ENCODE data around the gene RAB11B. TPM values are rescaled to one million over a fixed set of nuclear protein-coding genes. Genes with fewer than 3 reads are reported as not detected.
"Not testable (repeated sequence)": the region's sequence is repeated elsewhere in the genome, so short reads cannot be mapped to it uniquely, and the experiment has no call there.

The RAB11B gene
- total and polyA plus RNA-seq, 2 experiments from 2014 or later, result 51.7 to 286 TPM

DNA sequence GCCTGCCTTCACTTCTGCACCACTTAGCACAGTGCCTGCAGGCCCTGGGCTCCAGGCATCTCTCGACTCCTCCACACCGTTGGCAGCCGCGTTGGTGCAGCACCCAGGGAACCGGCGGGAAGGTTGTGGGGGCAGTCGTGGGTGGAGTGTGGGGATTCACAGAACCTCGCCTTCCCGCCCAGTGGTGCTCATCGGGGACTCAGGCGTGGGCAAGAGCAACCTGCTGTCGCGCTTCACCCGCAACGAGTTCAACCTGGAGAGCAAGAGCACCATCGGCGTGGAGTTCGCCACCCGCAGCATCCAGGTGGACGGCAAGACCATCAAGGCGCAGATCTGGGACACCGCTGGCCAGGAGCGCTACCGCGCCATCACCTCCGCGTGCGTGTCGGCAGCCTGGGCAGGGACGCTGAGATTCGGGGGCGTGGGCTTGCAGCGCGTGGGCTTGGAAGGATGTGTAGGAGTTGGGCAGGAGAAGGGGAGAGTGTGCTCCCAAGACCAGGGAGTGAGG is 9.6 kb downstream of the RAB11B start:
- no peaks in the 10 kb centered on the region for H3K9me3 ChIP-seq (ENCODE audit: low read depth)
- no peak overlapping the region for H3K27ac ChIP-seq
- no peaks in the 10 kb centered on the region for H3K4me1 ChIP-seq (ENCODE audit: low read depth)
- DNase-seq (ENCODE audit: low read depth in 1 of 2, low spot score in 1 of 2), result no peak
- H3K27me3 ChIP-seq, result no peaks in the 10 kb centered on the region
- no peak overlapping the region for H3K4me3 ChIP-seq
- TF ChIP-seq, protein P1, sequence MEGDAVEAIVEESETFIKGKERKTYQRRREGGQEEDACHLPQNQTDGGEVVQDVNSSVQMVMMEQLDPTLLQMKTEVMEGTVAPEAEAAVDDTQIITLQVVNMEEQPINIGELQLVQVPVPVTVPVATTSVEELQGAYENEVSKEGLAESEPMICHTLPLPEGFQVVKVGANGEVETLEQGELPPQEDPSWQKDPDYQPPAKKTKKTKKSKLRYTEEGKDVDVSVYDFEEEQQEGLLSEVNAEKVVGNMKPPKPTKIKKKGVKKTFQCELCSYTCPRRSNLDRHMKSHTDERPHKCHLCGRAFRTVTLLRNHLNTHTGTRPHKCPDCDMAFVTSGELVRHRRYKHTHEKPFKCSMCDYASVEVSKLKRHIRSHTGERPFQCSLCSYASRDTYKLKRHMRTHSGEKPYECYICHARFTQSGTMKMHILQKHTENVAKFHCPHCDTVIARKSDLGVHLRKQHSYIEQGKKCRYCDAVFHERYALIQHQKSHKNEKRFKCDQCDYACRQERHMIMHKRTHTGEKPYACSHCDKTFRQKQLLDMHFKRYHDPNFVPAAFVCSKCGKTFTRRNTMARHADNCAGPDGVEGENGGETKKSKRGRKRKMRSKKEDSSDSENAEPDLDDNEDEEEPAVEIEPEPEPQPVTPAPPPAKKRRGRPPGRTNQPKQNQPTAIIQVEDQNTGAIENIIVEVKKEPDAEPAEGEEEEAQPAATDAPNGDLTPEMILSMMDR (IDR thresholded peaks at IDR 0.05; ENCODE audit: low read depth, low read length), result no peak
- H3K36me3 ChIP-seq, result peaks cover 14% of the 10 kb centered on the region

DNA sequence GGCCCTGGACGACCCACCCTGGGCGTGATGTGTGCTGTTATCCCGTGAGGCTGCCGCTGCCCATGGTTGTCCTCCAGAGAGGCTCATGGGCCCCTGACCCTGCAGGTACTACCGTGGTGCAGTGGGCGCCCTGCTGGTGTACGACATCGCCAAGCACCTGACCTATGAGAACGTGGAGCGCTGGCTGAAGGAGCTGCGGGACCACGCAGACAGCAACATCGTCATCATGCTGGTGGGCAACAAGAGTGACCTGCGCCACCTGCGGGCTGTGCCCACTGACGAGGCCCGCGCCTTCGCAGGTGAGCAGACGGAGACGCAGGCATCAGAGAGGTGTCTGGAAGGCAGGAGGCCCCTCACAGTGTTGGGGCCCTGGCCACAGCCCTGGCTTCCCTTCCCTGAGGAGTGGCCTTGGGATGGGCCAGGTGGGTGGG is 11.8 kb downstream of the RAB11B start:
- H3K9me3 ChIP-seq (ENCODE audit: low read depth), result no peaks in the 10 kb centered on the region
- TF ChIP-seq, protein P1 (IDR thresholded peaks at IDR 0.05; ENCODE audit: low read depth, low read length), result no peak
- H3K27ac ChIP-seq, result no peak overlapping the region
- no peak for DNase-seq (ENCODE audit: low read depth in 1 of 2, low spot score in 1 of 2)
- no peaks in the 10 kb centered on the region for H3K27me3 ChIP-seq
- H3K36me3 ChIP-seq, result peaks cover 17% of the 10 kb centered on the region
- H3K4me3 ChIP-seq, result no peak overlapping the region
- no peaks in the 10 kb centered on the region for H3K4me1 ChIP-seq (ENCODE audit: low read depth)

DNA sequence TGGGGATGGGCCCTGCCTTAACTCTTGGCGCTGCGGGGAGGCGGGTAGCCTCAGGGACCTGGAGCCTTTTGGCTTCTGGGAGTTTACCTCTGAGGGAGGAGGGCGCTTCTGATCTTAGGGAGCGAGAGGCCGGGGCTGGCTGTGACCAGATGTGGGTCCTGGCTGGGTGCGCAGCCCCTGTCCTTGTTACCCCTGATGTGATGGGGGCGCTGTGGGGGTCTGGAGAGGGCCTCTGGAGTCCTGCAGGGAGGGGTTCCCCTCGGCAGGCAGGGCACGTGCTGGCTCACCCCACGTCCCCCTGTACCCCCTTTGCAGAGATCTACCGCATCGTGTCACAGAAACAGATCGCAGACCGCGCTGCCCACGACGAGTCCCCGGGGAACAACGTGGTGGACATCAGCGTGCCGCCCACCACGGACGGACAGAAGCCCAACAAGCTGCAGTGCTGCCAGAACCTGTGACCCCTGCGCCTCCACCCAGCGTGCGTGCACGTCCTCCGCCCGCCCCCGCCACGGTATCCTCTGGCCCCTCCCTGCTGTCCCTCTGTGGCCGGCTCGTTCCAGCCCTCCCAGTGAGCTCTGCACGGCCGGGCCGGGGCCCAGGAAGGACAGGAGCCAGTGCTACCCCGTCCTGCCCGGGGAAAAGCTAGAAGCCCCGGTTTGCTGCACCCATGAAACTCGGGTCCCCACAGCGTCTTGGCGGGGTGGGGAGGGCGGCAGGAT is 13.1 kb downstream of the RAB11B start:
- no peak overlapping the region for H3K4me3 ChIP-seq
- TF ChIP-seq, protein P1 (IDR thresholded peaks at IDR 0.05; ENCODE audit: low read depth, low read length), result no peak
- H3K27ac ChIP-seq, result no peak overlapping the region
- peaks cover 17% of the 10 kb centered on the region for H3K36me3 ChIP-seq
- no peaks in the 10 kb centered on the region for H3K27me3 ChIP-seq
- no peaks in the 10 kb centered on the region for H3K4me1 ChIP-seq (ENCODE audit: low read depth)
- no peaks in the 10 kb centered on the region for H3K9me3 ChIP-seq (ENCODE audit: low read depth)
- no peak for DNase-seq (ENCODE audit: low read depth in 1 of 2, low spot score in 1 of 2)

DNA sequence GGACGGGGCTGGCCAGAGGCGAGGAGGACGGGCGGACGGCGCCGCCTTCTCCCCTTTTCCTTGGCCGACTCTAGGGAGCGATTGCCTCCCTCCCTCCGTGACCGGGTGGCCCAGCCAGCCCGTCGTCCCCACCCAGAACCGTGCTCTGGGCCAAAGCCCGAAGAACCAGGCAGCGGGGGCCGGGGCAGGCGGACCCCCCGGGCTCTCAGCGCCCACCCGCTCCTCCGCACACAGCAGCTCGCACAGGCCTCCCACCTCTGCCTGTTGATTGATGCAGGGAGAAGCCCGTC is 13.6 kb downstream of the RAB11B start:
- TF ChIP-seq, protein P1 (IDR thresholded peaks at IDR 0.05; ENCODE audit: low read depth, low read length), result no peak
- Histone ChIP-seq H3K27ac (no peak overlapping the region), H3K4me3 (no peak overlapping the region), H3K9me3 (ENCODE audit: low read depth) (no peaks in the 10 kb centered on the region), H3K4me1 (ENCODE audit: low read depth) (no peaks in the 10 kb centered on the region), H3K27me3 (no peaks in the 10 kb centered on the region), H3K36me3 (peaks cover 17% of the 10 kb centered on the region)
- DNase-seq (ENCODE audit: low read depth in 1 of 2, low spot score in 1 of 2), result no peak

DNA sequence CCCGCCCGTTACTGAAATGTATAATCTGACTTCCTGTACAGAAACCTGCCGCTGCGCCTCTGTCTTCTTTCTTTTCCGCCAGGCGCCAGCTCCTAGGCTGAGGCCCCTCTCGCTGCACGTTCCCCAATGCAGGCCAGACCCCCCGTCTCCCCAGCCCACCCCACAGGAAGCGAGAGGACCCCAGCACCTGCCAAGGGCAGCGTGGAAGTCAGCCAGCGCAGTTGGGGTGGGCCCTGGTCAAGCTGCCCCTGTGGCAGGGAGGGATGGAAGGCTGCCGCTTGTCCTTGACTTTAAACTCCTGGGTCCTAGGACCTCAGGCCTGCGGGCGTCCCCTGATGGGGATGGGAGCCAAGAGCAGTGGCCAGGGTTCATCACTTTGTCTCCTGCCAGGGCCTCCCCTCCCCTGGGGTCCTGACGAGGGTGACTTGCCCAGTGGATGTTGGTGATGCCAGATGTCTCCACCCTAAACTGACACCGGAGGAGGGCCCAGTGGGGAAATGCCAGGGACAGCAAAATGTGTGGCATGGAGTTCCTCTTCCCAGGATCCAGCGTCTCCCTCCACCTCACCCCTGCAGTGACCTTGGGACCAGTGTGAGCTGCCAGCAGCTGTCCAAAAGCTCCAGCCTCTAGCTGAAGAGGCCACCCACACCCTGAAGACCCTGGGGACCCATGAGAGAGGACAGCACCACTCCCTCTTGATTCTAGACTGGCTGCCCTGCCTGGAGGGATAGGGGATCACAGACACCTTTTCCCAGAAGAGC is 14.4 kb downstream of the RAB11B start:
- Histone ChIP-seq H3K9me3 (ENCODE audit: low read depth) (no peaks in the 10 kb centered on the region), H3K36me3 (peaks cover 17% of the 10 kb centered on the region), H3K27ac (no peak overlapping the region), H3K4me1 (ENCODE audit: low read depth) (no peaks in the 10 kb centered on the region), H3K27me3 (no peaks in the 10 kb centered on the region), H3K4me3 (no peak overlapping the region)
- DNase-seq (ENCODE audit: low read depth in 1 of 2, low spot score in 1 of 2), result no peak
- TF ChIP-seq, protein P1 (IDR thresholded peaks at IDR 0.05; ENCODE audit: low read depth, low read length), result no peak

DNA sequence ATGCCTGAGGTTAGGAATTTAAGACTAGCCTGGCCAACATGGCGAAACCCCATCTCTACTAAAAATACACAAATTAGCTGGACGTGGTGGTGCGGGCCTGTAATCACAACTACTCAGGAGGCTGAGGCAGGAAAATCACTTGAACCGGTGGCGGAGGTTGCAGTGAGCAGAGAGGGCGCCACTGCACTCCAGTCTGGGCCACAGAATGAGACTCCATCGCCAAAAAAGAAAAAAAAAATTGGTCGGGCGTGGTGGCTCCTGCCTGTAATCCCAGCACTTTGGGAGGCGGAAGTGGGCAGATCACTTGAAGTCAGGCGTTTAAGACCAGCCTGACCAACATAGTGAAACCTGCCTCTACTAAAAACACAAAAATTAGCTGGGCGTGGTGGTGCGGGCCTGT is 20.6 kb downstream of the RAB11B start:
- not testable (repeated sequence) for DNase-seq (ENCODE audit: low read depth in 1 of 2, low spot score in 1 of 2); H3K36me3 ChIP-seq; H3K4me3 ChIP-seq; H3K9me3 ChIP-seq (ENCODE audit: low read depth); H3K27ac ChIP-seq; H3K27me3 ChIP-seq; H3K4me1 ChIP-seq (ENCODE audit: low read depth)
